Naive thymus-derived CD4-positive, alpha-beta T cell (primary cell): ENCODE data around the gene UBIAD1. TPM values are rescaled to one million over a fixed set of nuclear protein-coding genes. Genes with fewer than 3 reads are reported as not detected.
"Not testable (repeated sequence)": the region's sequence is repeated elsewhere in the genome, so short reads cannot be mapped to it uniquely, and the experiment has no call there.

Experiments
- ATAC-seq: fragments of 150-1000 bp; cut with Tn5 transposase; 2 replicates; pipeline ENCODE4 v1.10.0; 2021; ENCODE audit warnings: mild to moderate bottlenecking, moderate library complexity
- CTCF ChIA-PET: fragments of 350-600 bp; sonication (Branson Sonifier 250); formaldehyde crosslinking; loops from one replicate; lab custom pipeline; 2021; ENCODE audit warnings: antibody characterized with exemption; lab: Charles Lee
- POLR2A ChIA-PET: fragments of 350-600 bp; sonication (Branson Sonifier 250); formaldehyde crosslinking; loops from one replicate; lab custom pipeline; 2021; ENCODE audit warnings: antibody characterized with exemption, inconsistent platforms; lab: Charles Lee
- DNase-seq, 9 donors: peaks; one replicate each; pipeline versions ENCODE4 v3.0.0 to v3.0.0-alpha.2; 2020 to 2022; ENCODE audit warnings: mixed read lengths in 1 of 9
- H3K27ac ChIP-seq: one replicate; pipeline ENCODE4 v1.7.0; 2013; ENCODE audit warnings: mild to moderate bottlenecking, low read depth, low read length, moderate library complexity
- H3K27me3 ChIP-seq, 2 donors: one replicate each; pipeline ENCODE4 v1.7.0; 2013; ENCODE audit warnings: low read length in 2 of 2, mild to moderate bottlenecking in 2 of 2, moderate library complexity in 2 of 2; ENCODE audit not compliant: control insufficient read depth in 2 of 2, insufficient read depth in 2 of 2
- H3K36me3 ChIP-seq, 3 experiments: 1 replicate in 2 of 3; 2 replicates in 1 of 3; pipeline ENCODE4 v1.7.0; 2013; ENCODE audit warnings: low read length in 3 of 3, mild to moderate bottlenecking in 3 of 3, moderate library complexity in 1 of 3; ENCODE audit not compliant: insufficient read depth in 3 of 3, control insufficient read depth in 2 of 3
- H3K4me1 ChIP-seq, 2 donors: one replicate each; pipeline ENCODE4 v1.7.0; 2013; ENCODE audit warnings: low read length in 2 of 2, mild to moderate bottlenecking in 2 of 2, moderate library complexity in 1 of 2; ENCODE audit not compliant: control insufficient read depth in 2 of 2, insufficient read depth in 2 of 2
- H3K4me3 ChIP-seq: 2 replicates; pipeline ENCODE4 v1.7.0; 2013; ENCODE audit warnings: mild to moderate bottlenecking, low read length
- H3K9me3 ChIP-seq, 3 experiments: 1 replicate in 2 of 3; 2 replicates in 1 of 3; pipeline ENCODE4 v1.7.0; 2013; ENCODE audit warnings: low read length in 3 of 3; ENCODE audit not compliant: control insufficient read depth in 2 of 3
- H3K27ac Mint-ChIP-seq, 9 donors: one replicate each; pipeline ENCODE4 v1.8.0; 2020 to 2022; ENCODE audit warnings: mixed read lengths in 9 of 9, mild to moderate bottlenecking in 8 of 9, moderate library complexity in 5 of 9, inconsistent platforms in 2 of 9
- H3K27me3 Mint-ChIP-seq, 5 donors: one replicate each; pipeline ENCODE4 v1.8.0; 2021 to 2022; ENCODE audit warnings: mixed read lengths in 5 of 5, mild to moderate bottlenecking in 1 of 5
- H3K36me3 Mint-ChIP-seq, 5 donors: one replicate each; pipeline ENCODE4 v1.8.0; 2020 to 2022; ENCODE audit warnings: mixed read lengths in 5 of 5, mild to moderate bottlenecking in 3 of 5, inconsistent platforms in 1 of 5
- H3K4me1 Mint-ChIP-seq, 7 donors: one replicate each; pipeline ENCODE4 v1.8.0; 2020 to 2022; ENCODE audit warnings: mixed read lengths in 7 of 7, mild to moderate bottlenecking in 3 of 7, inconsistent platforms in 1 of 7
- H3K4me3 Mint-ChIP-seq, 10 donors: one replicate each; pipeline ENCODE4 v1.8.0; 2020 to 2022; ENCODE audit warnings: mild to moderate bottlenecking in 10 of 10, mixed read lengths in 10 of 10, moderate library complexity in 6 of 10, inconsistent platforms in 2 of 10
- H3K9me3 Mint-ChIP-seq, 11 donors: one replicate each; pipeline ENCODE4 v1.8.0; 2020 to 2022; ENCODE audit warnings: mixed read lengths in 11 of 11, mild to moderate bottlenecking in 4 of 11, inconsistent platforms in 1 of 11, moderate library complexity in 1 of 11
- intact Hi-C, 2 donors: fragments of 100-400 bp; cut with micrococcal nuclease; formaldehyde crosslinking; loops; one replicate each; pipeline ENCODE4 v1.15.1; 2023
- polyA plus RNA-seq, 2 donors: library from polyadenylated mRNA; unstranded; fragments of 300-500 nt; fragmentation: Illumina TruSeq; gene quantifications; one replicate each; pipeline ENCODE4 v1.2.3, GENCODE V29; 2021
- total RNA-seq, 6 experiments: library from RNA in 5 of 6; stranded (reverse) in 5 of 6; gene quantifications; 1 replicate in 5 of 6; 2 replicates in 1 of 6; pipeline ENCODE4 v1.2.3 and lab custom pipeline; 2021 to 2026

Gene UBIAD1
- total and polyA plus RNA-seq, 7 experiments from 2014 or later, result 21.7 to 60.9 (median 38.3) TPM

GRCh38 chr1:11299225-11299574, 26.2 kb downstream of the UBIAD1 start:
- Mint-ChIP-seq H3K27me3 (no peaks in the 10 kb centered on the region), H3K36me3 (peaks cover 5 to 19% (median 9%) of the 10 kb centered on the region in 5 donors), H3K4me3 (peak overlapping the region in 6 of 10 donors; percentile 10 to 67 (median 50)), H3K27ac (peak overlapping the region in 8 of 9 donors; percentile 41 to 89 (median 73)), H3K9me3 (no peaks in the 10 kb centered on the region), H3K4me1 (peaks cover 19 to 39% (median 30%) of the 10 kb centered on the region in 7 donors)
- no peaks in the 10 kb centered on the region for H3K9me3 ChIP-seq
- peaks cover 0 to 26% of the 10 kb centered on the region in 2 donors for H3K4me1 ChIP-seq
- CTCF ChIA-PET, result no interaction called here
- no peaks in the 10 kb centered on the region for H3K36me3 ChIP-seq
- H3K4me3 ChIP-seq, result no peak overlapping the region
- H3K27ac ChIP-seq, result no peak overlapping the region
- ATAC-seq (no peak), DNase-seq (no peak)
- POLR2A ChIA-PET, result interaction anchor here (0.8 kb wide), 1 partner anchor 22 kb away, joined by 4 read pairs; no protein-coding TSS in a partner anchor
- no peaks in the 10 kb centered on the region for H3K27me3 ChIP-seq
- intact Hi-C loops, result no loop called here

DNA sequence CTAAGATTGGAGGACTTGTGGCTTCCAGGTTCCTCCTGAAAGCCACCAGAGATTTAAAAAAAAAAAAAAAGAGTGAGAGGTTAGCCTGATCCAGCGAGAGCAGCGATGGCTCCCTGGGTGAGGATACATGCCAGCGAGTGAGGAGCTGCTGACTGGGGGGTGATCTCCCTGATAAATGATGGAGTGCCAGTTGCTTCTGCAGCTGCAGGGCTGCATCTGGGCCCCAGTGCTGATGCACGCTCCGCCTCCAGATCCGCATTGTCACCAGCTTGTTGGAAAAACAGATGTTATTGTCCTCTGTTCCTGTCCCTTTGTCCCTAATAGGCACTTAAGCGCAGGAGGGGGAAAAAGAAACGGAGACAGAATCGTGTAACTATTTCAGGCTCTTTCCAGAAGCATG, 28.6 kb downstream of the UBIAD1 start:
- POLR2A ChIA-PET, result interaction anchor here (0.6 kb wide), 1 partner anchor 18 kb away, joined by 4 read pairs; no protein-coding TSS in a partner anchor
- no peak overlapping the region for H3K27ac ChIP-seq
- no peak overlapping the region for H3K4me3 Mint-ChIP-seq
- H3K4me3 ChIP-seq, result no peak overlapping the region
- H3K9me3 ChIP-seq, result no peaks in the 10 kb centered on the region
- H3K27me3 Mint-ChIP-seq, result no peaks in the 10 kb centered on the region
- no peaks in the 10 kb centered on the region for H3K27me3 ChIP-seq
- peaks cover 0 to 5% of the 10 kb centered on the region in 2 donors for H3K4me1 ChIP-seq
- H3K27ac Mint-ChIP-seq, result peak overlapping the region in 2 of 9 donors; percentile 13 to 55
- peaks cover 10 to 18% (median 11%) of the 10 kb centered on the region in 7 donors for H3K4me1 Mint-ChIP-seq
- H3K9me3 Mint-ChIP-seq, result no peaks in the 10 kb centered on the region
- no peaks in the 10 kb centered on the region for H3K36me3 ChIP-seq
- peaks cover 0 to 9% (median 4%) of the 10 kb centered on the region in 5 donors for H3K36me3 Mint-ChIP-seq
- DNase-seq, result no peak
- CTCF ChIA-PET, result interaction anchor here (1.6 kb wide), 1 partner anchor 60 kb away, joined by 8 read pairs; no protein-coding TSS in a partner anchor
- no peak for ATAC-seq
- intact Hi-C loops, result no loop called here

DNA sequence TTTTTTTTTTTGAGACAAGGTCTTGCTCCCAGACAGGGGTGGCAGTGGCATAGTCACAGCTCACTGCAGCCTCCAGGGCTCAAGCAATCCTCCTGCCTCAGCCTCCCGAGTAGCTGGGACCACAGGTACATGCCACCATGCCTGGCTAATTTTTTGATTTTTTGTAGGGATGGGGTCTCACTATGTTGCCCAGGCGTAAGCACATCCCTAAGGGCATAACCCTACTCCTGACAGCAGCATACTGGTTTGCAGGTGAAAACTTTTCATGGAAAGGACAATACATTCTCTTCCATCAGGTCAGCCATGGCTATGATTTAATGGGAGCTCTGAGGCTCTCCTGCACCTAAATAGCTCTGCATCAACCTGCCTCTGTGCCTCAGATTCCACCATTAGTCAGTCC, 29.4 kb downstream of the UBIAD1 start:
- H3K4me3 Mint-ChIP-seq, result no peak overlapping the region
- H3K9me3 Mint-ChIP-seq, result no peaks in the 10 kb centered on the region
- Histone ChIP-seq H3K9me3 (no peaks in the 10 kb centered on the region), H3K4me3 (no peak overlapping the region), H3K4me1 (peaks cover 0 to 5% of the 10 kb centered on the region in 2 donors), H3K27ac (no peak overlapping the region), H3K36me3 (no peaks in the 10 kb centered on the region), H3K27me3 (no peaks in the 10 kb centered on the region)
- H3K4me1 Mint-ChIP-seq, result peaks cover 5 to 10% (median 7%) of the 10 kb centered on the region in 7 donors
- ChIA-PET POLR2A (interaction anchor here (0.6 kb wide), 1 partner anchor 19 kb away, joined by 4 read pairs; no protein-coding TSS in a partner anchor), CTCF (no interaction called here)
- ATAC-seq (no peak), DNase-seq (no peak)
- intact Hi-C loops, result no loop called here
- H3K36me3 Mint-ChIP-seq, result peaks cover 0 to 5% (median 0%) of the 10 kb centered on the region in 5 donors
- H3K27me3 Mint-ChIP-seq, result peaks cover 0 to 2% (median 0%) of the 10 kb centered on the region in 5 donors
- H3K27ac Mint-ChIP-seq, result peak overlapping the region in 1 of 9 donors; percentile 46

DNA sequence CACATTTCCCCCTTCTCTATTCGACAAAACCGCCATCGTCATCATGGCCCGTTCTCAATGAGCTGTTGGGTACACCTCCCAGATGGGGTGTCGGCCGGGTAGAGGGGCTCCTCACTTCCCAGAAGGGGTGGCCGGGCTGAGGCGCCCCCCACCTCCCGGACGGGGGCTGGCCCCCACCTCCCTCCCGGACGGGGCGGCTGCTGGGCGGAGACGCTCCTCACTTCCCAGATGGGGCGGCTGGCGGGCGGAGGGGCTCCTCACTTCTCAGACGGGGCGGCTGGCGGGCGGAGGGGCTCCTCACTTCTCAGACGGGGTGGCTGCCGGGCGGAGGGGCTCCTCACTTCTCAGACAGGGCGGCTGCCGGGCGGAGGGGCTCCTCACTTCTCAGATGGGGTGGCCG, 32.5 kb downstream of the UBIAD1 start:
- H3K9me3 Mint-ChIP-seq, CTCF ChIA-PET, H3K27ac Mint-ChIP-seq, H3K4me1 ChIP-seq, H3K27ac ChIP-seq, H3K4me3 Mint-ChIP-seq, H3K27me3 ChIP-seq, H3K36me3 ChIP-seq, ATAC-seq, H3K9me3 ChIP-seq, intact Hi-C loops, POLR2A ChIA-PET, H3K4me3 ChIP-seq, H3K4me1 Mint-ChIP-seq, H3K27me3 Mint-ChIP-seq, DNase-seq, H3K36me3 Mint-ChIP-seq: not testable (repeated sequence)

- Mint-ChIP-seq H3K27me3 (peaks cover 0 to 4% (median 0%) of the 10 kb centered on the region in 5 donors), H3K9me3 (no peaks in the 10 kb centered on the region), H3K4me3 (no peak overlapping the region), H3K36me3 (no peaks in the 10 kb centered on the region), H3K4me1 (peaks cover 0 to 12% (median 9%) of the 10 kb centered on the region in 7 donors), H3K27ac (no peak overlapping the region)
- Histone ChIP-seq H3K4me1 (peaks cover 0 to 3% of the 10 kb centered on the region in 2 donors), H3K27me3 (no peaks in the 10 kb centered on the region), H3K9me3 (no peaks in the 10 kb centered on the region), H3K4me3 (no peak overlapping the region), H3K27ac (no peak overlapping the region), H3K36me3 (no peaks in the 10 kb centered on the region)
- ChIA-PET POLR2A (no interaction called here), CTCF (no interaction called here)
- DNase-seq (no peak), ATAC-seq (no peak)
- intact Hi-C loops, result no loop called here
Observed at GRCh38 chr1:11307852-11308251, 34.9 kb downstream of the UBIAD1 start.

- DNase-seq, result no peak
- peaks cover 0 to 4% (median 0%) of the 10 kb centered on the region in 5 donors for H3K27me3 Mint-ChIP-seq
- ChIA-PET CTCF (no interaction called here), POLR2A (no interaction called here)
- no peaks in the 10 kb centered on the region for H3K9me3 Mint-ChIP-seq
- H3K27me3 ChIP-seq, result no peaks in the 10 kb centered on the region
- H3K4me1 ChIP-seq, result peaks cover 0 to 3% of the 10 kb centered on the region in 2 donors
- intact Hi-C loops, result no loop called here
- H3K4me3 Mint-ChIP-seq, result no peak overlapping the region
- no peaks in the 10 kb centered on the region for H3K36me3 Mint-ChIP-seq
- no peaks in the 10 kb centered on the region for H3K9me3 ChIP-seq
- peaks cover 0 to 12% (median 9%) of the 10 kb centered on the region in 7 donors for H3K4me1 Mint-ChIP-seq
- no peak for ATAC-seq
- H3K27ac ChIP-seq, result no peak overlapping the region
- no peak overlapping the region for H3K27ac Mint-ChIP-seq
- H3K36me3 ChIP-seq, result no peaks in the 10 kb centered on the region
- no peak overlapping the region for H3K4me3 ChIP-seq
Observed at GRCh38 chr1:11308699-11309224, 35.8 kb downstream of the UBIAD1 start.

DNA sequence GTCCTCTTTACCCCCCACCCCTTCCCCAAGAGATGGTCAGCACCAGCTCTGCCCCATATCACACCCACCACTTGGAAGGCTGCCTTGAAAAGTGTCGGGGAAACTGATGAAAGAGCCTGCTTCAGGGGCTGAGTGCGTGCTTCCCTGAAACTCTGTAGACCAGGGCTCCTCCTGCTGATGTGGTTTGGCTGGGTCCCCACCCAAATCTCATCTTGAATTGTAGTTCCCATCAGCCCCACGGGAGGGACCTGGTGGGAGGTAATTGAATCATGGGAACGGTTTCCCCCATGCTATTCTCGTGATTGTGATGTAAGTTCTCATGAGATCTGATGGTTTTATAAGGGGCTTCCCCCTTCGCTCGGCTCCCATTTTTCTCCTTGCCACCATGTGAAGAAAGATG, 36.4 kb downstream of the UBIAD1 start:
- Histone ChIP-seq H3K27me3 (no peaks in the 10 kb centered on the region), H3K36me3 (no peaks in the 10 kb centered on the region), H3K4me1 (peaks cover 0 to 3% of the 10 kb centered on the region in 2 donors), H3K9me3 (no peaks in the 10 kb centered on the region), H3K27ac (no peak overlapping the region), H3K4me3 (no peak overlapping the region)
- intact Hi-C loops, result no loop called here
- no peaks in the 10 kb centered on the region for H3K9me3 Mint-ChIP-seq
- CTCF ChIA-PET, result no interaction called here
- DNase-seq (no peak), ATAC-seq (no peak)
- POLR2A ChIA-PET, result no interaction called here
- peaks cover 0 to 4% (median 0%) of the 10 kb centered on the region in 5 donors for H3K27me3 Mint-ChIP-seq
- peaks cover 0 to 12% (median 9%) of the 10 kb centered on the region in 7 donors for H3K4me1 Mint-ChIP-seq
- H3K36me3 Mint-ChIP-seq, result no peaks in the 10 kb centered on the region
- H3K4me3 Mint-ChIP-seq, result no peak overlapping the region
- peak overlapping the region in 1 of 9 donors; percentile 48 for H3K27ac Mint-ChIP-seq
